OCI-M1 (cell line): Measurements from ENCODE around the gene TENM4.

Experiments
- DNase-seq: peaks from one replicate; lab custom pipeline; 2025; lab: John Stamatoyannopoulos, UW

Gene TENM4

DNA sequence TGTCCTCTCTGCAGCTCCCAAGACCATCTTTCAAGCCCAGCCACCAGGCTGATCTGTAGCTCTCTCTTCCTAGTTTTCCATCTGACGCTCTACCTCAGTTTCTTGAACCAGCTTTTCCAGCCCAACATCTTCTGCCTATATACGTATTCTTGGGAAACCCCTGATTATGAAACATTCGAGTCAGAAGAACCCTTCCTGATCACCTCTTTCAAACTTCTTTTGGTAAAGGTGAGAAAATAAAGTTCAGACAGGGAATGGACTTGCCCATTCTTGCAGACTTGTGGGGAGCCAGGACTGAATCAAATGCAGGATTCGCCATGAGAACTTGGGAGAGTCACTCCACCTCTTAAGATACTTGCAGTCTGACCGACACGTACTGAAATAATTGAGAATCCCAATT, 696.6 kb downstream of the TENM4 start:
- DNase-seq = no peak

DNA sequence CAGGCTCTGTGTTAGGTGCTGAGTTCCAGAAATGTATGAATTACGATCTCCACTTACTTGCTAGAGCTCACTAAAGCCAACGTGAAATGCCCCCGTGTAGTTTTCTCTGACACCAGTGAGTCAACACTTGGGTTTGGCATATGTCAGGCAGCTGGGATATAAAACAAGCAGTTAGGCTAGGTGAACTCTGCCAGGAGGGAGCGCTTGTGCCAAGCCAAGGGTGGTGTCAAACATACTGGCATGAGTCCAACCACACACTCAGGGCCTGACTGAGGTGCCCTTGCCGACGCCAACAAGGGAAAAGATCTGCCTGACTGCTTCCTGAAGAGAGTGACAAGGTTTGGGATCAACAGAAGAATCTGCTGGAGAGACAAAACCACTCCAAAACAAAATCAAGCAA, 698.4 kb downstream of the TENM4 start:
- DNase-seq = no peak

DNA sequence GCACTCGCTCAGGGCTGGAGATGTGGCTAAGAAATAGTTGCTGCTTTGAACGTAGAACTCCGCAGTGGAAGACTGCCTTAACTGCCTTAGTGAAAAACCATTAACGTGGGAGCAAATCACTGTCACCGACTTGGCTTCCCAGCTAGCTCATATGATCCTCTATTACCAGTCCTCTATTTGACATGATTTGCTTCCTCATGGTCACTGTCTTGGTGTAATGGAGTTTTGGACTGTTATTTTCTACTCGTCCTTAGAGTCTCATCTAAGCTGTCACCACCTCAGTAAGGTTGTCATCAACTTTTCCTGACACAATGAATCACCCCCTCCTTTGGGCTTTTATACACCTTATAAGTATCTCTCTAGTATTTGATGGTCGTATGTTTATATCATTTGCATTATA, 699.1 kb downstream of the TENM4 start:
- no peak for DNase-seq

DNA sequence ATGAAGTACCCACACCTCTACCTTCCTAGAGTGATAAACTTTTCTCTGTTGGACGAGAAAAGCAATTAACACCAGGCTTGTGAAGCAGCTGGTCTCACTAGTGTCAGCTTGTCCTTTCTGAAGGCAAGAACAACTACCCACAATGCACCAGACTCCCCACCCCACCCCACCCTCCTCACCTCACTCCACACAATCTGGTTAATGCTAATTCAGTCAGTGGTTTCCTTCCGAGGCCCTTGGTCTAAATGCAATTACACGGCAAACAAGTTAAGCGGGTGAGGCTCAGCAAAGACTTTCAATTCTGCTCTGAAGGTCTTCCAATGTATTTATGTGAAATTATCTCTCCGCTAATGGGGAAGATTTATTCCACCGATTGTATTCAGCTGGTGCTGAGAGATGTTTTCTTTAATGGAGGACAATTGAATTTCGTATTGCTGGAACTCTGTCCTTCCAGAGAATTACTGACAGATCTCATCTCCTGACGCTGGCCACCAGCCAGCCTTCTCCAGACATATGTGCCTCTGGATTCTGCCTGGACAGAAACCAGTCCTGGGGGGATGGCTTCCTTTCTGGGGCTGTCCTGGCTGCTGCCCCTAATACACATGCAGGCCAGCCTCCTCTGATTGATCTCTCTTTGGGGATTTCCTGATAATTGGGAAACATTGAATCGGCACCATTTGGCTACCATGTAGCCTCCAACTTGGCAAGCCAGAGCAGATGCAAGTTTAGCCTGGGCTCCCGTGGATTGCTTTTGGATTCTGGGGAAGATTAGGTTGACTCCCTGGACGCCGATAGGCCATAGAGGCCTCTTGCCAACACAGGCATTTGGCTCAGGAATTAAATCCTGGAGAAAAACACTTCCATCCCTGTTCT, 700.4 kb downstream of the TENM4 start:
- no peak for DNase-seq

DNA sequence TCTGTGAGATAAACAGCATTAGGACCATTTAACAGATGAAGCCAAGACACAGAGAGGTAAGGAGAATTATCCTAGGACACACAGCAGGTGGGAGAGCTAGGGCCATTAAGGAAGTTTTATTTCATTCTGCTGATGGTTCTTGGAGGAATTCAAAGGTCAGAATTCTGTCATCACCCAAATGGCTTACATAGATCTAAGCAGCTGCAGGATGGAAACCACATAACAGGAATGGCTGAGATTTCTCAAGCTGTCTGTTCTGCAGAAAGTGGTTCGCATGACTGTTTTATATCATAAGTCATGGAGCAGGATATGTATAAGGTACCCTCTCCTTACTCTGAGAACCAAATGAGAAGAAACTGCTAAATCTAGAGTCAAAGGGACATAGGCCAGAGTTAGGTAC, 702.9 kb downstream of the TENM4 start:
- DNase-seq = no peak

DNA sequence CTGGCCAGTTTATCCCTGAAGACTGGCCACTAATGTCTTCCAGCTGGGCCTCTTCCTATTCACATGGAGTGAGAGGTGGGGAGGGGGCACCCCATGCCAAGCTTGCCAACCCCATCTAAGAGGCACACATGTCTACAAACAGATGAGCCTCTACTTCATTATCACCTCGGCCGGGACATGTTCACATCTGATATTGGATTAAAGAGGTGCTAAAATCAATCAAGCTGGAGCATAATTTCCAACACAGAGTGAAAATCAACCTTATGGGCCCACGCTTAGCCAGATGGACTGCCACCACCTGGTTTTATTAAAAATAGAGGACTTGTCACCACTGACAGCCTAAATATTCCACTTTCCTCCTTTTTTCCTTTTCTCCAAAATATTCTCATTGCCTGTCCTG, 703.5 kb downstream of the TENM4 start:
- DNase-seq = no peak

DNA sequence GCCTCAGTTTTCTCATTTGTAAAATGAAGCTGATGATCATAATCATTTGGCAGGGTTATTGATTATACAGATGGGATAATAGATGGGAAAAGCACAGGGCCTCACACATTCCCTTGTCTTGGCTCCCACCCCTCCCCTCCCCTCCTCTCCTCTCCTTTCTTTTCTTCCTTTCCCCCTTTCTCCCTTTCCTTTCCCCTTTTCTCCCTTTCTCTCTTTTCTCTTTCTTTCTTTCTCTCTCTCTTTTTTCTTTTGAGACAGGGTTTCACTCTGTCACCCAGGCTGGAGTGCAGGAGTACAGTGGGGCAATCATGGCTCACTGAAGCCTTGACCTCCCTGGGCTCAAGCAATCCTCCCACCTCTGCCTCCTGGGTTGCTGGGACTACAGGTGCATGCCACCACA, 705.1 kb downstream of the TENM4 start:
- no peak for DNase-seq

DNA sequence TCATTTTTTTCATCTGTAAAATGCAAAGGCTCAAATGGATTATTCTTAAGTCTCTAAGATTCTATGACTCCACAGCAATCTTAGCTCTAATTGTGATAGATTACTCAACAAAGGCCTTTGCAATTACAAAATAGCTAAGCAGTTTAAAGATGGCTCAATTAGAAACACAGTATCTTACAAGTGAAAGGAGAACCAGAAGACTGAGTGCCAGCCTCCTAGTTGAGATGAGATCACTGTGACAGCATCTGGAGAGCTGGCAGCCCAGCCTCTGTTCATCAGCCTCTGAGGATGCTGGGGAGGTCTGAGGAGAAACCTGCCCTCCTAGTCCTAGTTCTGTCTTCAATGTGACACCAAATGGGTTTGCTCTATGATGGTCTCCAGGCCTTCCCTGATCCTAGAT, 707.8 kb downstream of the TENM4 start:
- DNase-seq = no peak

DNA sequence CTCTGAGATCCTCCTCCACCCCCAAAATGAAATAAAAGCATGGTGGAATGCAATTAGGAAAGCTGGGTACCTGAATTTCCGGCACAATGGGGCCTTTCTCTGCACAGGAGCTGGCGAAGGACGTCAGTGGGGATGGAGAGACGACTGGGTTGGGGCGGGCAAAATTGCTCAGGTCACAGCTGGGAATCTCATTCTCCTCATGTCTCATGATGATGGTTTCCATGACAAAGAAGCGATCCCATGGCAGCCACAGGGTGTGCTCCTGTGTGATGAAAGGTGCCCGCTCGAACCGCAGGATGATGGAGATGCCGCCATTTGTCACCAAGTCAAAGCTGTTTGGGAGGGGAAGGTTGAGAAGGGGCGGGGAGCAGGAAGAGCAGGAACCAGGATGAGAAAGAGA, 708.6 kb downstream of the TENM4 start:
- no peak for DNase-seq

DNA sequence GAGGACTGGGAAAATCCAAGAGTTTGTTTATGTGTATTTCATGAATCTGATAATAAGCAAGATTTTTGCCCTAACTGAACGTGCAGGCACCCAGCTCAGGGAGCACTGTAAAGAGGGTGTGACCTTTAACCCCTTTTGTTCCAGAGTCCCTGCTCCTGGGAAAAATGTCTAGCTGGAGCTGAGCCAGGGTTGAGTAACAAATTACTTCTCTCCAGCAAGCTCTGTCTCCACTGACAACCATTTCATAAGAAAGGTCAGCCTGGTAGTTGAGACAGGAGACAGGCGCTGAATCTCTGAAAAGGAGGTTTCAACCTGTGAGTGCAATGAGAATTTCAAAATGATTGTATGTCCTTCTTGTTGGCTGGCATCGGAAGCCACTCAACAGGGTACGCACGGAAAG, 709.8 kb downstream of the TENM4 start:
- no peak for DNase-seq

DNA sequence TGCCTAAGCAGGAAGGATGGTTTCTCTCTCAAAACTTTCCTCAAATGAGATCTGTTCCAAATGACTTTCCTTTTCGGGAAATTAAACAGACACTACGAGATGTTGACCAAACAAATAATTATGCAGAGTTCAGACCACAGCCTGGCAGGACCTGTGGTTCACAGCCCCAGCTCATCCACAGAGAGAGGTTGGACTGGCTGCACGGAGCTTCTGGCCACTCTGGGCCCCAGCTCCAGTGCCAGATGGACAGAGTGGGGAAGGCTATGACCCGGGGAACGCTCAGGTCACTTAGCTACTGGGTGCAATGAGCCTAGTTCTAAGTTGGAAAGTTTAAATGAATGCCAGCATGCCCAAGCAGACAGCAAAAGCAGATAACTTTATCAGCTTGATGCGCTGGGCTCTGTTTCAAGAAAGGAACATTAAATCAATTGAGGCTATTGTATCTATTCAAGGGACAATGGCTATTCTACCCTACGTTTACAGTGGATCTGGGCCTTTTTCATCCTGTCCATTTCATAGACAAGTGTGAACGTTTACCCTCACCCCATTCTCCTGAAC, 710.5 kb downstream of the TENM4 start:
- DNase-seq = no peak

DNA sequence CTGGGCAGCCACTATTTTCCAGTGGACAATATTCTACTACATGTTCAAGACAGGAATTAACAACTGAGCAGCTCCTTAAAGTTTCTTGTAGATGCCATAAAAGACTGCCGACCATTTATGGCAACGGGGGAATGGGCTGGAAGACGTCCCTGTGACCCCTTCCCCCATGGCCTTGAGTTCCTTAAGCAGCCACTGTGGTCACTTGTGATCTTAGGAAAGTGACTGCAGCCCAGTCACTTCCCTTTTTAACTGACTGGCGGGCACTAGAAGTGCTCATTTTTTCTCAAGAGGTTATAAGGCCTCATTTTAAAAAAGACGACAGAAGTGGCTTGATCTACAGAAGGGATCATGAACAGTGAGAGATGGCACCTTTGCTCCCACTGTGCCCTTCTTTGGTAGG, 713.0 kb downstream of the TENM4 start:
- DNase-seq = peak; percentile 94

DNA sequence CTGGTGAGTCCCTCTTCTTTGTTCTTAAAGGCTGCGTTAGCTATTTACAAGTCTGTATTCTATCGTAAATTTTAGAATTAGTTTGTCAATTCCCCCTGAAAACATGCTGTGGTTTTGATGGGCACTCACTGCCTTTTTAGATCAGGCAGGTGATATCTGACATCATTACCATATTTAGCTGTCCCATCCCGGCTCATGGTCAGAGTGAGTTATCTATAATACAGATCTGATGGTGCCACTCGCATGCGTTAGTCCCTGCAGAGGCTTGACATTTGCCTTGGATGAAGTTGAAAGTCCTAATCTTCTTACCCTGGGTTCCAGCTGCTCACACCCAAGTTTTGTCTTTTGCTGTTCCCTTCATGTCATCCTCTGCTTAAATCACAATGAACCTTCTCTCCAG, 715.6 kb downstream of the TENM4 start:
- no peak for DNase-seq

DNA sequence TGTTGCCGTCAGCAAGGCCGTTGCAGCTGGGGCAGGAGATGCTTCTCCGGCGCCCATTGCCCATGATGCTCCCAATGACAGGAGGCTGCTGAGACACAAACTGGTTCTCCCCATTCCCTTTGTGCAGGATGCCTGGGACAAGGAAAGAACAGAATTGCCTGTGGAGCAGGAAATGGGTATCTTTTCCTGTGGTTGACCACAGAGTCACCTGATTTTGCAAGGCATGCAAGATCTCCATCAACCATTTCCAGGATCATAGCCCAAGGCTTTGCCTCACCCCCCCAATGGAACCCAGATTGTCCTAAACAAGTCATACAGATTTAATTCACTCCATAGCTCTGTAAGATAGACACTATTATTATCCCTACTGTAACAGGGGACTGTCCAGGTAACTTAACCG, 718.0 kb downstream of the TENM4 start:
- DNase-seq = no peak

DNA sequence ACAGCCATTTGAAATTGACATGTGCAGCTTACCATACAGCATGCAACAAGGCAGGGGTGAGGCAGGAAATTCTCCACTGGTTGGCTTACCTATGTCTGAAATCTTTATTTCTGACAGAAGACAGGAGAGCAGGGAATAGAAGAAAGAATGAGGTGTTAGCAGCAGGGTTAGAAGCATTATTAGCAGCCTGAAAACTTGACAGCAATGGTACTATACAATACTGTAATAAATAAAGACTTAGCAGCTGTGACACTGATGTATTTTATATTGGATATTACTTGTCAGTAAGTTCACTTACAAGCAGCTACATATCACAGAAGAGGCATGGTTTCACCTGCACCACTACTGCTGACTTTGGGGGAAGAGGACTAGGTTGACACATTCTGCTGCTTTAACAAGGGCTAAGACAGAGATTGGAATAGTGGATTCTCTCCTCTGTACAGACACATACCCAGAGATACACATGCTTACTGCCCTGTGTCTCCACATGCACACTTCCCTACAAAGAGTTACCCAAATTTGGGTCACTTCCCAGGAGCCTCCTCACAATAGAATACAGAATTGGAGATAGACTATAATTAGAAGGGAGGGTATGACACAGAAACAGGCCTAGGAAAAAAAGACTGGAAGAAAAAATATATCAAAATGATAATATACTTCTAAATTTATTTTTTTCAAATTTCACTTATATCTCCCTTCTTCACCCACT, 720.4 kb downstream of the TENM4 start:
- no peak for DNase-seq

DNA sequence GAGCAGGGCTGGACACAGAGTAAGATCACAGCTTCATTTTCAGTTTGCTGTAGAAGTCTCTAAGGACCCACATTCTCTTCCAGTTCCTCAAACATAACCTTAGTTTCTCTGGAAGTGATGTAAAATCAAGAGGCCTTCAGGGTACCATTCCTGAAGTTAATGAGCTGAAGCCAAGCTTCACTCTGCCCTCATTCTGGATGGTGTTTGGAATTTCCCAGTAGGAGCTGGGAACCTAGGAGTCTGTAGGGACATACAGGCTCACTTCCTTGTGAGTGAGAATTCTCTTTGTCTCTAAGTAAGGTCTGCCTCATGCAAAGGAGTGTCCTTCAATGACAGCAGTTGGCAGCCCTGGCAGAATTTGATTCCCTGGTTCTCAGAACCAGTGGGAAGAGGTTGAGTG, 723.8 kb downstream of the TENM4 start:
- DNase-seq = no peak

DNA sequence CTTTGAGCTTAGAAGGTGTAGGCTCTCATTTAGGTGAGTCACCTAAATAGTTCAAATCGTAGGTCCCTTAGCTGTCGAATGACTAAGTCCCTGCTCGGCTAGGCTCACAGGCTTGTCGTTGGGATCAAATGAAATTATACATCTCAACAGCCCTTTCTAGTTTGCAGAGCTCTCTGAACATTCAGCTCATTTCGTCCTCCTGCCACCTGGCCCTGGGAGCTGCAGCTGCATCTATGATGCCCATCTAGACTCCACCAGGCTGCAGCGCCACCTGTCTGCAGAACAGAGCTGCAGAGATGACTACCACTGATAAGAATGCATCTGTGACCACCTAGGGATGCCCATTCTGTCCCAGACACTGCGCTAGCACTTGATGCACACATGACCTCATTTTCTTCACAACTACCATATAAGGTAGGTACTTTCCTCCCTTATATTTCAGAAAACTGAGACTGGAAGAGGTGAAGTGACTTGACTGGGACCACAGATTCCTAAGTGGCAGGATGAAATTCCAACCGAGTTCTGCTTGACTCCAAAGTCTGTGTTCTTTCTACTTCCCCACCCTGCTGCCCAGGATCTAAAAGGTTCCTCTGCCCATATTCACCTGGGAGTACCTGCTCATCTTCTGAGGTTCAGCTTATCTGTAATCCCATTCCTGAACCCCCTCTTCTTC, 725.1 kb downstream of the TENM4 start:
- peak; percentile 90 for DNase-seq

DNA sequence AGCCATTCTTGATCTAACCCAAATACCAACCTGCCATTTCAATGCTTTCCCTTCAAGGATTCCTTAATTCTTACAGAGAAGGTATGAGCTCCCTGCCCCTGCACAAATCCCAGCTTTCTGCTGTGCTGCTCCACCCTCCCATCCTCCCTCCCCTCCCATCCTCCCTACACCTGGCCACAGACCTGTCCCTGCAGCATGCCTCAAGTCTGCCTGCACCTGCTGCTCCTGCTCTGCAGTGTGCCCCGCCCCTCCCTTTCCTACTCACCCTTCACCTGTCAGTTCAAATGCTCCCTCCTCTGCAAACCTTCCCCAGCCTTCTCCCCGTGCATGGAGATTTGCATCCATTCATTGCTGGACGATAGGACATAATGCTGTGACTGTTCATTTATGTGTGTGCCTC, 726.3 kb downstream of the TENM4 start:
- DNase-seq = no peak

DNA sequence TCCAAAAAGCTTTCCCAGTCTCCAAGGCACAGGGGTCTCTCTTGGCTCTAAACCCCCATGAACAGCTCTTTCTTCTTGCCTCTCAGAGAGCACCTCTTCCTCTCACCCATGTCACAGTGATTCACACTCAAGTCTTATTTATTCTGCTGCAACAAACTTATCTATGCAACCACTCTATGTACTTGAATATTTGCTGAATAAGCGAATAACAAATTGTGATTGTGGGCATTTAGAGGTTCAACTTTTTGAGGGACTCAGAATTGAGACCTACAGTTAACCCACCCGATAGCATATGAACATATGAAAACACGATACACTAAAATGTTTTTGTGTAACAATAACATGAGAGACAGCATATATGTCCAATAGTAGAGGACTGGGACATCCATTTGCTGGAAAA, 729.1 kb downstream of the TENM4 start:
- no peak for DNase-seq

DNA sequence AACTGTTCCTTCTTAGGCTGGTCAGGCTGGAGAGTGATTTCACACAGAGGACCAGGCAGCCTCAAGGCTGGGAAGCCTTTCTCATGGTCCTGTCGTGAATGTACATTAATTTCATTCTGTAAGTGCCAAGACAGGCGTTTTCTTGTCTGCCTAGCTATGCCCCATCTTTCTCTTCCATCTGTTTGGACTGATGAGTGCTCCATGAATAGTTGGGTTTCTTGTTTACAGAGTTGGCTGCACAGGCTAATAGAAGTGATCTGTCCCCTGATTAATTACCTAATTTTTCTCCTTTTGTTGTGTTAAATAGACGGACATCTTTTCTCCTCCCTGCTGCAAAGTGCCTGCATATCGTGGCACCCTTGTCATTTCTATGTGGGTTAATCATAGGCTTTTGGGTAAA, 730.4 kb downstream of the TENM4 start:
- DNase-seq = no peak

DNA sequence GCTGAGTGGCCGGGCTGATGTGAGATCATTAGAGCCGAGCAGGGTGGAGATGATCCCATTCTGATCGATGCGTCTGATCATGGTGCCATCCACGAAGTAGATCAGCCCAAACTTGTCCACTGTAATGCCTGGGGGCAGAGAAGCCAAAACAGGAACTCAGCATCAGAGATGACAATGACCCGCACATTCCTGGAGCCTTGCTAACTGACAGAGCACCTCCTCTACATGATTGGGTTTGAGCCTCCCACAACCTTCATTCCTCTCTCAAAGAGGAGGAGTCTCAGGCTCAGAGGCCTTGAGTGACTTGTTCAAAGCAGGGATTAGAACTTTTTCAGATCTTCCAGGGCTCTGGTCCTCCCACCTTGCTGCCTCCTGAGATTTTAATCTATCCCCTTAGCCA, 732.4 kb downstream of the TENM4 start:
- no peak for DNase-seq

DNA sequence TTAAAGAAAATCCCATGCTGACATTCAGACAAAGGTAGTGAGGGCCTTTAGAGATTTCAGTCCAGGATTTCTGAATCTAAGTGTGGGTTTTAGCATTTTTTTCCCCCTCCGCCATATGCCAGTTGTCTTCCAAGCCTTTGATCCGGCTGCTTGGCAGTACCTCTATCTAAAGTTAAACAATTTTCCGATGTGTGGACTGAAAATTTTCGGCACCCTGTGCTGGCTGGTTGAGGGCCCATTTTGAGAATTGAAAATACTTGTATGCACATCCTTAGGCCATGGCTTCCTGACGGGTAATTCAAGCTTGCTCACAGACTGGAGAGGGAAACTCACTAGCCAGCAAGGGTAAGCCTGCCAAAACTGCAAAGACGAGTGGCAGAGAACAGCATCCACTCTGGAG, 734.3 kb downstream of the TENM4 start:
- no peak for DNase-seq

DNA sequence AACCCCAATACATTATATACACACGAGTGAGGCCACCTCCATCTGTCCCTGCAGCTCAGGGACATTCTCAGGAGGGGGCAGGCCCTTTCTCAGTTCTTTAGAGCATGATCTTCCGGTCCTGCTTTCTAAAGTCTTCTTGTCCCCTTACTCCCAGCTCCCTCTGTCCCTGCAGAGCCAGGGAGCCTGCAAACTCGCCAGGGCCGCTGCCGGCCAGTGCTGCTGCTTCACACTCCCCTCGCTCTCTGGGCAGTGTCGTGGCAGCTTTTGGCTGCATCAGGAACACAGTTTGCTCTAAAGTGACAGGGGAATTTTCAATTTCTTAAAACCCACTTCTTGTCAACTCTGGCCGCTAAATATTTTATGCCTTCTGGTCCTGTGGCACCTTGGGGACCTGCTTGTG, 736.0 kb downstream of the TENM4 start:
- no peak for DNase-seq
